ENCODE measurements around the gene FAM81B.

FAM81B gene

GRCh38 chr5:95403996-95404395, 12.8 kb downstream of the FAM81B start:
- no peak overlapping the region for H3K4me3 ChIP-seq (ENCODE audit: low read depth, low read length)
- no peak for TF ChIP-seq CTCF (IDR thresholded peaks at IDR 0.05; ENCODE audit: low read depth, low read length)

GRCh38 chr5:95406426-95407090, 15.4 kb downstream of the FAM81B start:
- no peak overlapping the region for H3K4me3 ChIP-seq (ENCODE audit: low read depth, low read length)

GRCh38 chr5:95410279-95410678, 19.1 kb downstream of the FAM81B start:
- no peak overlapping the region for H3K4me3 ChIP-seq (ENCODE audit: low read depth, low read length)
- TF ChIP-seq CTCF (IDR thresholded peaks at IDR 0.05; ENCODE audit: low read depth, low read length) = no peak

More at GRCh38 chr5:95406426-95407090, 15.4 kb downstream of the FAM81B start:
- TF ChIP-seq CTCF (IDR thresholded peaks at IDR 0.05; ENCODE audit: low read depth, low read length) = no peak

- H3K4me3 ChIP-seq (ENCODE audit: low read depth, low read length) = no peak overlapping the region
- no peak for TF ChIP-seq CTCF (IDR thresholded peaks at IDR 0.05; ENCODE audit: low read depth, low read length)
Observed at GRCh38 chr5:95411474-95411873, 20.3 kb downstream of the FAM81B start.

- no peak overlapping the region for H3K4me3 ChIP-seq (ENCODE audit: low read depth, low read length)
- no peak for TF ChIP-seq CTCF (IDR thresholded peaks at IDR 0.05; ENCODE audit: low read depth, low read length)
Observed at GRCh38 chr5:95414451-95414850, 23.3 kb downstream of the FAM81B start.

- no peak for TF ChIP-seq CTCF (IDR thresholded peaks at IDR 0.05; ENCODE audit: low read depth, low read length)
- peak overlapping the region; percentile 22; the same call in 1 of the 2 replicates for H3K4me3 ChIP-seq (ENCODE audit: low read depth, low read length)
Observed at GRCh38 chr5:95417971-95418370, 26.8 kb downstream of the FAM81B start.

GRCh38 chr5:95422838-95423237, 31.7 kb downstream of the FAM81B start:
- no peak overlapping the region for H3K4me3 ChIP-seq (ENCODE audit: low read depth, low read length)
- TF ChIP-seq CTCF (IDR thresholded peaks at IDR 0.05; ENCODE audit: low read depth, low read length) = no peak

All from WI38 (cell line).